T-helper 2 cell treated with Interferon-gamma antibody and Interleukin-4, amounts not matched to agents 5 μg/mL and 100 μg/mL, for 36 hours (primary cell): Measurements from ENCODE around the gene UCP3.
"Not testable (repeated sequence)": the region's sequence is repeated elsewhere in the genome, so short reads cannot be mapped to it uniquely, and the experiment has no call there.

Source experiments
- DNase-seq: peaks from one replicate; pipeline ENCODE4 v3.0.0; 2021; ENCODE audit warnings: low spot score
- H3K27ac Mint-ChIP-seq: one replicate; pipeline ENCODE4 v1.8.0; 2021; ENCODE audit warnings: mild to moderate bottlenecking, mixed read lengths
- H3K27me3 Mint-ChIP-seq: one replicate; pipeline ENCODE4 v1.8.0; 2021; ENCODE audit warnings: low read depth, mixed read lengths
- H3K36me3 Mint-ChIP-seq: one replicate; pipeline ENCODE4 v1.8.0; 2021; ENCODE audit warnings: low read depth, mixed read lengths
- H3K4me1 Mint-ChIP-seq: one replicate; pipeline ENCODE4 v1.8.0; 2021; ENCODE audit warnings: low read depth, mixed read lengths
- H3K4me3 Mint-ChIP-seq: one replicate; pipeline ENCODE4 v1.8.0; 2022; ENCODE audit warnings: mild to moderate bottlenecking, moderate library complexity, mixed read lengths
- H3K9me3 Mint-ChIP-seq: one replicate; pipeline ENCODE4 v1.8.0; 2021; ENCODE audit warnings: mixed read lengths

Gene UCP3

GRCh38 chr11:74000307-74001133 is 8.4 kb downstream of the UCP3 start:
- no peak overlapping the region for H3K27ac Mint-ChIP-seq
- no peak overlapping the region for H3K4me3 Mint-ChIP-seq
- peaks cover 39% of the 10 kb centered on the region for H3K36me3 Mint-ChIP-seq
- no peaks in the 10 kb centered on the region for H3K27me3 Mint-ChIP-seq
- peaks cover 51% of the 10 kb centered on the region for H3K4me1 Mint-ChIP-seq
- DNase-seq = no peak
- H3K9me3 Mint-ChIP-seq = no peaks in the 10 kb centered on the region

- Mint-ChIP-seq H3K4me1 (peaks cover 51% of the 10 kb centered on the region), H3K36me3 (peaks cover 34% of the 10 kb centered on the region), H3K27ac (no peak overlapping the region), H3K4me3 (no peak overlapping the region), H3K9me3 (no peaks in the 10 kb centered on the region), H3K27me3 (no peaks in the 10 kb centered on the region)
- DNase-seq = no peak
Measured at GRCh38 chr11:73999581-74000306, 9.1 kb downstream of the UCP3 start.

DNA sequence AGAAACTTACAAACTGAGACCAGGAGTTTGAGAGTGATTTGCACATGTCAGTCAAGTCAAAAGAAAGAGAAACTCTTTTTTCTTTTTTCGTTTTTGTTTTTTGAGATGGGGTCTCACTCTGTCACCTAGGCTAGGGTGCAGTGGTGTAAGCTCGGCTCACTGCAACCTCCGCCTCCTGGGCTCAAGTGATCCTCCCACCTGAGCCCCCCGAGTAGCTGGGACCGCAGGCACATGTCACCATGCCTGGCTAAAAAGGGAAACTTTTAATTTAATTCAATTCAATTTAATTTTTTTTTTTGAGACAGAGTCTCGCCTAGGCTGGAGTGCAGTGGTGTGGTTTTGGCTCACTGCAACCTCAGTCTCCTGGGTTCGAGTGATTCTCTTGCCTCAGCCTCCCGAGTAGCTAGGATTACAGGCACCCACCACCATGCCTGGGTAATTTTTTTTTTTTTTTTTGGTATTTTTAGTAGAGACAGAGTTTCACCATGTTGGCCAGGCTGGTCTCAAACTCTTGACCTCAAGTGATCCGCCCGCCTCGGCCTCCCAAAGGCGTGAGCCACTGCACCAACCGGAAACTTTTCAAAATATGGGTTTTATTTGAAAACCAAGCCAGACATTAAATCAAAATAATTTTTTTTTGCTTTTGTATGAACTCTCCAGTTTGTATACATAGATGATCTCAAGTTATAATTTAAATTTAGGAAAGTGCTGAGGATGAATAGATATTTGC is 9.9 kb downstream of the UCP3 start:
- no peak for DNase-seq
- H3K27me3 Mint-ChIP-seq = no peaks in the 10 kb centered on the region
- no peak overlapping the region for H3K27ac Mint-ChIP-seq
- peaks cover 48% of the 10 kb centered on the region for H3K4me1 Mint-ChIP-seq
- no peaks in the 10 kb centered on the region for H3K9me3 Mint-ChIP-seq
- H3K36me3 Mint-ChIP-seq = peaks cover 34% of the 10 kb centered on the region
- no peak overlapping the region for H3K4me3 Mint-ChIP-seq

GRCh38 chr11:73997120-73997770 is 11.6 kb downstream of the UCP3 start:
- no peak overlapping the region for H3K4me3 Mint-ChIP-seq
- H3K4me1 Mint-ChIP-seq = peaks cover 41% of the 10 kb centered on the region
- DNase-seq = no peak

GRCh38 chr11:73996161-73996747 is 12.6 kb downstream of the UCP3 start:
- peaks cover 12% of the 10 kb centered on the region for H3K36me3 Mint-ChIP-seq
- peaks cover 40% of the 10 kb centered on the region for H3K4me1 Mint-ChIP-seq
- no peak for DNase-seq
- peak overlapping the region; percentile 98 for H3K27ac Mint-ChIP-seq
- H3K4me3 Mint-ChIP-seq = peak overlapping the region; percentile 66
- no peaks in the 10 kb centered on the region for H3K27me3 Mint-ChIP-seq
- no peaks in the 10 kb centered on the region for H3K9me3 Mint-ChIP-seq

More at GRCh38 chr11:73997120-73997770, 11.6 kb downstream of the UCP3 start:
- Mint-ChIP-seq H3K27me3 (no peaks in the 10 kb centered on the region), H3K9me3 (no peaks in the 10 kb centered on the region), H3K36me3 (peaks cover 18% of the 10 kb centered on the region), H3K27ac (peak overlapping the region; percentile 35)

- peaks cover 40% of the 10 kb centered on the region for H3K4me1 Mint-ChIP-seq
- no peaks in the 10 kb centered on the region for H3K27me3 Mint-ChIP-seq
- H3K36me3 Mint-ChIP-seq = peaks cover 7% of the 10 kb centered on the region
Measured at GRCh38 chr11:73995731-73996130, 13.2 kb downstream of the UCP3 start.

GRCh38 chr11:73995247-73995646 is 13.6 kb downstream of the UCP3 start:
- Mint-ChIP-seq H3K27ac (peak overlapping the region; percentile 98), H3K9me3 (no peaks in the 10 kb centered on the region), H3K4me3 (peak overlapping the region; percentile 66), H3K27me3 (no peaks in the 10 kb centered on the region), H3K36me3 (peaks cover 5% of the 10 kb centered on the region), H3K4me1 (peaks cover 40% of the 10 kb centered on the region)
- no peak for DNase-seq

More at GRCh38 chr11:73995731-73996130, 13.2 kb downstream of the UCP3 start:
- DNase-seq = peak; percentile 53
- no peaks in the 10 kb centered on the region for H3K9me3 Mint-ChIP-seq
- peak overlapping the region; percentile 66 for H3K4me3 Mint-ChIP-seq
- H3K27ac Mint-ChIP-seq = peak overlapping the region; percentile 98

DNA sequence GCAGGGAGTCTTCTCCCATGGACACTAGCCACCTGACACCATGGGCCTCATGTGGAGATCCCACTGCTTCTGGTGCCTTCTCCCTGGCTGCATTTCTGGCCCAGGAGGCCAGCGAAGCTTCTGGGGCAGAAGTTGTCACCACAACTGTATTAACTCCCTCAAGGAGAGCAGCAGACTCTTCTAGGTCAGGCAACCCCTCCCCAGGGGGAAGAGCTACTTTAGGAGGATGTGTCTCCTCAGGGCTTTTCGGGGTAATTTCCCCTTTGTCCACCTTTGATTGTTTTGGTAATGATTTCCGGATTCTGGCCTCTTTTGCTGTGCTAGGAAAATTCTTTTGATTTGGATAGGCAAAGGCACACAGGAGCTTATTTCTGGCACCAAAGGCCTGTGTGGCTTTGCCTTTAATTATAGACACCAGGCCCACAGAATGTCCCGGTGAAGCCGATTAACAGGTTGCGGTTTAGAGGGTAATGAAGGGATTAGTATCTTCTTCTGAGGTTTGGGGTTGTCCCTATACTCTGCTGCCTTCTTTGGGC is 17.3 kb downstream of the UCP3 start:
- Mint-ChIP-seq H3K9me3 (no peaks in the 10 kb centered on the region), H3K27ac (no peak overlapping the region), H3K27me3 (no peaks in the 10 kb centered on the region), H3K36me3 (no peaks in the 10 kb centered on the region), H3K4me1 (peaks cover 23% of the 10 kb centered on the region), H3K4me3 (no peak overlapping the region)
- DNase-seq = no peak

DNA sequence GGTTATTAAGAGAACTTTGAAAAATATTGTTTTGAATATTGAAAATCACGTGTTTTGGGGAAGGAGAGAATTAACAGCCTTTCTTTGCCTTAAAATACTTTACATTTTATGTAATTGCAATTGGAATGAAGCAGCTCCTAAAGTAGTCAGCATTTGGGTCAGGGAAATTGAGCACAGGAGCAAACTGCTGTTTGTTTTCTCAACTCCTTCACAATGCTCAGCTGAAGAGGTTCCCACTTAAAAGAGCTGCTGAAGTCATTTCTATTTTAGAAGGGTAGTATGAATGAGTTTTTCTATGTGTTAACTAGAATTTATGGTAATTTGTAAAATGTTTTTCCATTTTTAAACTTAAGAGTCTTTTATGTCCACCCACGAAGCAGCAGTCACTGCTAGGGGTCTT is 18.2 kb downstream of the UCP3 start:
- Mint-ChIP-seq H3K4me1 (peaks cover 18% of the 10 kb centered on the region), H3K27me3 (no peaks in the 10 kb centered on the region), H3K9me3 (no peaks in the 10 kb centered on the region), H3K27ac (no peak overlapping the region), H3K36me3 (no peaks in the 10 kb centered on the region), H3K4me3 (no peak overlapping the region)
- no peak for DNase-seq

DNA sequence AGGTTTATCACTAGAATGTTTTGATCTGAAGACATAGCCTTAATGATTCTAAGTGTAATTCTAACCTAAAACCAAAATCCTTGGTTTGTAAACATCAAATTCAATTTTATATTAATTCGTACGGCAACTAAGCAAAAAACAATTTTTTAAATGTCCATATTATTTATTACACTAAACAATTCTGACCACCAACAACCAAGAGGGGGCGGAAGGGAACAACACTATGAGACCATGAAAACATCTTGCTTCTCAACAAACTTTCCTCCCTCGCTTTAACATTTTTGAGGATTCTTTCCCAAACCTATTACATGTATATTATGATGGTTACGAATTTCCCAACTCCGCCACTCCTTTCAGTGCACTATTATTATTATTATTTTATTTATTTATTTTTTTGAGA is 19.7 kb downstream of the UCP3 start:
- Mint-ChIP-seq H3K27me3 (no peaks in the 10 kb centered on the region), H3K27ac (no peak overlapping the region), H3K4me3 (no peak overlapping the region), H3K36me3 (no peaks in the 10 kb centered on the region), H3K9me3 (no peaks in the 10 kb centered on the region), H3K4me1 (peaks cover 14% of the 10 kb centered on the region)
- no peak for DNase-seq

DNA sequence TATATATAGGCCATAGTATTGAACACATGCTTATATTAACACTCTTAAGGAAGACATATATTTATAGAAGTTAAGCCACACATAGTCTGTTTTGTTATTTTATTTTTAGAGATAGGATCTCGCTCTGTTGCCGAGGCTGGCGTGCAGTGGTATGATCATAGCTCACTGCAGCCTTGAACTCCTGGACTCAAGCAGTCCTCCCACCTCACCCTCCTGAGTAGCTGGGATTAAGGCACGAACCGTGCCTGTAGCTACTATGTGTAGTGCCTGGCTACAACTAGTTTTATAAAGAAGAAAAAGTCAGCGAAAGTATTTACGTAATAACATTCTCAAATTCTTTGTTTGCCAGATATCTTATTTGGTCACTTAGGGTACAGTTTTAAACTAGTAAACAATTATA is 20.7 kb downstream of the UCP3 start:
- H3K9me3 Mint-ChIP-seq = no peaks in the 10 kb centered on the region
- H3K27me3 Mint-ChIP-seq = no peaks in the 10 kb centered on the region
- no peak overlapping the region for H3K27ac Mint-ChIP-seq
- no peaks in the 10 kb centered on the region for H3K36me3 Mint-ChIP-seq
- DNase-seq = no peak
- peaks cover 23% of the 10 kb centered on the region for H3K4me1 Mint-ChIP-seq
- H3K4me3 Mint-ChIP-seq = no peak overlapping the region

DNA sequence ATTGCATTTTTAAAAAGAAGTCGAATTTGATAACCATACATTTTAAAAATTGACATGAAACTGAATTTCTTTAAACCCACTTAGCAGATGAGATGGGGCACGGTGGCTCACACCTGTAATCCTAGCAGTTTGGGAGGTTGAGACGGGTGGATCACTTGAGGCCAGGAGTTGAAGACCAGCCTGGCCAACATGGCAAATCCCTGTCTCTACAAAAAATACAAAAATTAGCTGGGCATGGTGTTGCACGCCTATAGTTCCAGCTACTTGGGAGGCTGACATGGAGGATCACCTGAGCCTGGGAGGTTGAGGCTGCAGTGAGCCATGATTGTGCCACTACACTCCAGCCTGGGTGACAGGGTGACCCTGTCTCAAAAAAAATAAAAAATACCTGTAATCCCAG is 23.2 kb downstream of the UCP3 start:
- DNase-seq, H3K9me3 Mint-ChIP-seq, H3K27me3 Mint-ChIP-seq: not testable (repeated sequence)
- H3K27ac Mint-ChIP-seq = peak overlapping the region; percentile 41
- H3K4me3 Mint-ChIP-seq = peak overlapping the region; percentile 24
- peaks cover 20% of the 10 kb centered on the region for H3K36me3 Mint-ChIP-seq
- peaks cover 27% of the 10 kb centered on the region for H3K4me1 Mint-ChIP-seq
